NCI-H524 (cell line): ENCODE data around the gene ANKRD40.
"Not testable (repeated sequence)": the region's sequence is repeated elsewhere in the genome, so short reads cannot be mapped to it uniquely, and the experiment has no call there.

Experiments
- DNase-seq, 2 experiments: peaks; one replicate each; lab custom pipeline; 2025; lab: John Stamatoyannopoulos, UW

The ANKRD40 gene, protein sequence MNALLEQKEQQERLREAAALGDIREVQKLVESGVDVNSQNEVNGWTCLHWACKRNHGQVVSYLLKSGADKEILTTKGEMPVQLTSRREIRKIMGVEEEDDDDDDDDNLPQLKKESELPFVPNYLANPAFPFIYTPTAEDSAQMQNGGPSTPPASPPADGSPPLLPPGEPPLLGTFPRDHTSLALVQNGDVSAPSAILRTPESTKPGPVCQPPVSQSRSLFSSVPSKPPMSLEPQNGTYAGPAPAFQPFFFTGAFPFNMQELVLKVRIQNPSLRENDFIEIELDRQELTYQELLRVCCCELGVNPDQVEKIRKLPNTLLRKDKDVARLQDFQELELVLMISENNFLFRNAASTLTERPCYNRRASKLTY

DNA sequence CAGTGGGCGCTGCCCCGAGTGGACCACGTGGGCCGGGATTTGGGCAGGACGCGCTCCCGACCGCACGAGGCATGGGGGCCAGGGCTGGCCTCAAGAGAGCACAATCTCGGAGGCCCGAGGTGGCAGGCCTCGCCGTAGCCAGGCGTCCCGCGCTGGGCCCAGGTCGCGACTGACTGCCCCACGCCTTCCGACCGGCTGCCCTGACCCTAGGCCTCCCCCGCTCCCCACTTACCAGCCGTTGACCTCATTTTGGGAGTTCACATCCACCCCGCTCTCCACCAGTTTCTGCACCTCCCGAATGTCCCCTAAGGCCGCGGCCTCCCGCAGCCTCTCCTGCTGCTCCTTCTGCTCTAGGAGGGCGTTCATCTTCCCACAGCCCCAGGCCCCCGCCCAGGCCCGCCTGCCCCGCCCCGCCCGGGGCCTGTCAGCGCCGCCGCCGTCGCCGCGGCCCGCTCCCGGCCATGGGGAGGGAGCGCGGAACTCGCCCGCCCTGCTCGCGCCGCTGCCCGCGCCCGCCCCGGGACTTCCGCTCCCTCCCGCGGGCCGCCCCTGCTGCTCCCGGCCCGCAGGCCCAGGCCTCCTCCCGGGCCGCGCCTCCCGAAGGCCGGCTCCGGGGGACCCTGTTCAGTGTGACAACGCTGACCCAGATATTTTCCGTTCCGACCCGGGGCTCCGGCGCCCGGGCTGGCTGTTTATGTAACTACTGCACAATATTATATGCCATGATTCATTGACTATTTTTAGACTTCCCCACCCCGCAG is at the start of gene ANKRD40:
ANKRD40 (minus strand) TSS at position 626 of the 761 bp plus-strand sequence; CDS start at position 366, 260 bp downstream.
- DNase-seq = peak; percentile 84 to 93

DNA sequence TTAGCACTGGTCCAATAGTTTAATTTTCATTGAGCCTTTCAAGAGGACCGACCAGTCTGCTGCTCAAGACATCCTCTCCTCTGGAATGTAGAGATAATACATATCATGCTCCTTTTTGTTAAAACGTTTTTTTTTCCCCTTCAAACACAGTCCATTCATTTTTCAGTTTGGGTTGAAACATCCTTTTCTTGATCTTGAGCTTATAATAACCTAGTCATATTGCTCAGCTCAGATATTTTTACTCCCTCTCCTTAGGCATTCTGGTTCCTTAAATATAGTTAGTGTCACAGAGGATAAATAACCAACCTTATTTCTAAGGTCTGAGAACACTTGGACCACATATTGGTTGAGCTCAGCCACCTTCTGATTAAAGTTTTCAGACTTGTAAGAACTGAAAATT is 46.8 kb upstream of the ANKRD40 start:
- no peak for DNase-seq

DNA sequence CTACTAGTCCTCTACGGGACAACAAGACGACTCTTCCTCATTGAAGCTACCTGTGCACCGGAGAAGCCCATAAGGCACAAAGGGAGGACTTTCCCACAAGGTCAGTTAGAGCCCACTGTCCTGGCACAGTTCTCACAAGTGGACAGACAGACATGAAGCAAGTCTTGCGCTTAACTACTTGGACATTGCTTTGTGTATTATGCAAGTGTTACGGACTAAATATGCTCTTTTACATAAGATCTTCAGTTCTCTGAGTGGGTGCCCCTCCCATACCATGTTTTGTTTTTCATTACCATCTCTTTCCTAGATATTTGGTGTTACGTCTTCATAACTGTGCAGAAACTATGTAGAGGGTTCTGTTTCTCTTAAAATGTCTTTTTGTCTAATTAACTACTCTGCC is 41.5 kb upstream of the ANKRD40 start:
- DNase-seq = no peak

DNA sequence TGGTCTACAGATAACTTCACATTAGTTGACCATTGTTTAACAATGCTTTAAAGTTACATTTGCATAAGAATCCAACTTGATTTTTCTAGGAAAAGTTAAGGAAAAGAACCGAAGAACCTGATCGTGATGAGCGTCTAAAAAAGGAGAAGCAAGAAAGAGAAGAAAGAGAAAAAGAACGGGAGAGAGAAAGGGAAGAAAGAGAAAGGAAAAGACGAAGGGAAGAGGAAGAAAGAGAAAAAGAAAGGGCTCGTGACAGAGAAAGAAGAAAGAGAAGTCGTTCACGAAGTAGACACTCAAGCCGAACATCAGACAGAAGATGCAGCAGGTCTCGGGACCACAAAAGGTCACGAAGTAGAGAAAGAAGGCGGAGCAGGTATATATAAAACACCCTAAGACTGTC is 37.9 kb upstream of the ANKRD40 start:
- no peak for DNase-seq

DNA sequence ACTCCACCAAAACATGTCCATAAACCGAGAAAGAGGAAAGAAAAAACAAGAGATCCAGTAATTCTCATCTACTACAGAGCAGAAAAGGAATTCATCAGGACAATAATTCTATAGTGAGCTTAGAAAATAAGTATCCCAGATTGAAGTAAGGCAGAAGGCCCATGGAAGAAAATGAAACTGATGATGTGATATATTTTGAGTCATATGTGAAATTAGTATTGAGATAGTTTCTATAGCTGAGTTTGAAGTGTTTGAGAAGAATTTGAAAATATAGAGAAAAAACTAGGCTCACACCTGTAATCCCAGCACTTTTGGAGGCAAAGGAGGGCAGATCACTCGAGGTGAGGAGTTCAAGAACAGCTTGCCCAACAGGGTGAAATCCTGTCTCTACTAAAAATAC is 31.4 kb upstream of the ANKRD40 start:
- no peak for DNase-seq

DNA sequence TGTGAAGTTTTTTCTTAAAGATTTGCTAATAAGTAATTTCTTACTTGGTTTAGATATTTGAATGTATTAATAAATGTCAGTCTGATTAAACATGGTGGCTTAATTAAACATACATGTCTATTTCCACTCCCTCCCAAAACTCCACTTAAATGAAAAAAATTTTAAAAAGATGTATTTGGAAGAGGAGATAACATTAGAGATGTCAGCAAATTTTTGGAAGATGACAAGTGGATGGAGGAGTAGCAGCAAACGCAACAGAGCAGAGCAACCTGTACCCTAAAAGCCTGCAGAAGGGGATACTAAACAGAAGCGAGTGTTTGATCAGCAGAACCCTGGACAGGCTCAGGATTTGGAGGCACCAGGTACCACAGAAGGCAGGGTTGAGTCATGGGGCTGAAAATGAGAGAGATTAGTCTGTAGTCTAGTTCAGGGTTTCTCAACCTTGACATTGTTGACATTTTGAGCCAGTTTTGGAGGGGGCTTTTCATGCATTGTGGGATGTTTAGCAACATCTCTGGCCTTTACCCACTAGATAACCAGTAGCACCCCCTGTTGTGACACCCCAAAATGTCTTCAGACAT is 29.5 kb upstream of the ANKRD40 start:
- no peak for DNase-seq

DNA sequence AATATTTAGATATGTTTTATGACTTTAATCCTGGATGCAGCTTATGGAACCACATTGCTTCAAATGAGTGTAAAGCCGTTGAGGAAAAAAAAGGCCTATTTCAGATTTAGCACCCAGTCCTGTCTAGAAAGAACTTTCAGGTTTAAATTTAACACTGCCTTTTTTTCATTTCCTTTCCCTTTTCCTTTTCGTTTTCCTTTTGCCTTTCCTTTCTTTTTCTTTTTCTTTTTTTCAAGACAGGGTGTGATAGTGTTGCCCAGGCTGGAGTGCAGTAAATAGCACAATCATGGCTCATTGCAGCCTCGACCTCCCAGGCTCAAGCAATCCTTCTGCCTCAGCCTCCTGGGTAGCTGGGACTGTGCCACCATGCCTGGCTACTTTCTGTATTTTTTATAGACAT is 27.6 kb upstream of the ANKRD40 start:
- no peak for DNase-seq

DNA sequence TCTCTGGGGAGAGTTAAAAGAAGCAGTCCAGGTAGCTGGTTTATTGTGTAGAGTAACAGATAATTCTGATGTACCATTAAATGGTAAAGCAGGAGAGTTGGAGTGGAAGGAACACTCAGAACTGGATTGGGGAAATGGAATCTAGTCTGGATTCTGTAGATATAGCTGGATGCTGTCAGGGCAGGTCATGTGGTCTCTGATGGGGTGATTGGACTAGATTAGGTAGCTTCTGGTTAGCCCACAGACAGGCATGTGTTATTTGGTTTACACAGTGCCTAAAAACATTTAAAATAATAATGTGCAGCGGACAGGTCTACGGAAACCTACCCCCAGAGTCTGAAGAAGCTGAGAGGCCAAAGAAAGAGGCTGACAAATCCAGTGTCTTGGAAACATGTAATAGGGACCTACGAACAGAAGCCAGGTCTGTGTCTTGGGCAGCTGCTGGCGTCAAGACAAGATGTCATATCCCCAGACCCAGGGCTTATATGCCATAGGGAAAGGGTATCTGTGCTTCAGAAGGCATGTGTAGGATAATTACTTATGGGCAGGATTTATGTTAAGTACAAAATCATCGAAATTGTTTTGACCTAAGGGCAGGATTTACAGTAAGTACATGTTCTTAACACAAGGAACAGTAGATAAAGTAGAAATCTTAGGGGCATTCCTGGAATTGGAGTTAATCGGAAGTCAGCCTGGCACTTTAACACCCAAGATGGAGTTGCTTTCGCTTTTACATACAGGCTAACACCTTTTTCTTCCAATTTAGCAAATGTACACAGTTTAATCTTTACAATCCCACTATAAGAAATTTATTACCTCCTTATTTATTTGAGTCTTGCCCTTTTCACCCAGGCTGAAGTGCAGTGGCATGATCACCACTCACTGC is 24.1 kb upstream of the ANKRD40 start:
- DNase-seq = peak in 1 of 2 experiments; percentile 25

DNA sequence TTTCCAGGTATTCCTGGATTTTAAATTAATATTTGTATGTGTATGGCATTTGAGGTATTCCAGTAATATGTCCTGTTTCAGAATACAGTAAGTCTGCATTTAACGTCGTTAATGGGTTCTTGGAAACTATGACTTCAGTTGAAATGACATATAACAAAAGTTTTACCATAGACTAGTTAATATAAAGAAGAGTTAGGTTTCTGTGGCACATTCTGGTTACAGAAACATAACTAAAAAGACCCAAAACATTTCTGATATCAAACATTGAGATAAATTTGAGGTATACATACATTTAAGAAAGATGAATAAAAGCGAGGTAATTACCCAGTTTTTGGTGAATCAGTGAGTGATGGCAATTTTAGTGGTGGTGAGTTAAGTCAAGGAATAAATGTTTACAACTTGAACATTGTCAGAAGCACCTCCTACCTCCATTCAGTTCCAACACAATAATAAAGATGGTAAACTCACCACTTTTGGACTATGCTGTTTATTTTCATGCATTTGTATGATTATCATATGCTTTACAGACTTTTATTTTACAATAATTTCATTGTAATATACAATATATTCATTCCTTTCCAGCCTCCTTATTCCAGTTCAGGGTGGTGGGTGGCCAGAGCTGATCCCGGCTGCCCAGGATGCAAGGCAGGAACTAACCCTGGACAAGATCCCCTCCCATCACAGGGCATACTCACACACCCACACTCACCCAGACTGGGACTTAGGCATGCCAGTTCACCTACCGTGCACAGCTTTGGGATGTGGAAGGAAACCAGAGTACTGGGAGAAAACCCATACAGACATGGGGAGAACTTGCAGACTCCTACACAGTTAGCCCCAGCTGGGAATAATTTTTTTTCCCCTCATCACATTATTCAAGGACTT is 21.4 kb upstream of the ANKRD40 start:
- DNase-seq = no peak

DNA sequence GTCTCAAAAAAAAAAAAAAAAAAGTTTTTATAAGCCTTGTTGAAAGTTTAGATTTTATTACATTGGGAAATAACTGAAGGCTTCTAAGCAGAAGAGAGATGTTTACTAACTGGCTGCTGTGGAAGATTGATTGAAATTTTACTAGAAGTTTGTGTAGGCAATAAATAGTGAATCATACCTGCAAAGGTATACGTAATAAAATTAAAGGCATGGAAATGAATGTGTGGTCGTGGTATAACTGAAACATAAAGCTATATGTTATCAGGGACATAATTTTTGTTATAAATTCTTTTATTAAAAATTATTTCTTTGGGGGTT is 20.4 kb upstream of the ANKRD40 start:
- no peak for DNase-seq

DNA sequence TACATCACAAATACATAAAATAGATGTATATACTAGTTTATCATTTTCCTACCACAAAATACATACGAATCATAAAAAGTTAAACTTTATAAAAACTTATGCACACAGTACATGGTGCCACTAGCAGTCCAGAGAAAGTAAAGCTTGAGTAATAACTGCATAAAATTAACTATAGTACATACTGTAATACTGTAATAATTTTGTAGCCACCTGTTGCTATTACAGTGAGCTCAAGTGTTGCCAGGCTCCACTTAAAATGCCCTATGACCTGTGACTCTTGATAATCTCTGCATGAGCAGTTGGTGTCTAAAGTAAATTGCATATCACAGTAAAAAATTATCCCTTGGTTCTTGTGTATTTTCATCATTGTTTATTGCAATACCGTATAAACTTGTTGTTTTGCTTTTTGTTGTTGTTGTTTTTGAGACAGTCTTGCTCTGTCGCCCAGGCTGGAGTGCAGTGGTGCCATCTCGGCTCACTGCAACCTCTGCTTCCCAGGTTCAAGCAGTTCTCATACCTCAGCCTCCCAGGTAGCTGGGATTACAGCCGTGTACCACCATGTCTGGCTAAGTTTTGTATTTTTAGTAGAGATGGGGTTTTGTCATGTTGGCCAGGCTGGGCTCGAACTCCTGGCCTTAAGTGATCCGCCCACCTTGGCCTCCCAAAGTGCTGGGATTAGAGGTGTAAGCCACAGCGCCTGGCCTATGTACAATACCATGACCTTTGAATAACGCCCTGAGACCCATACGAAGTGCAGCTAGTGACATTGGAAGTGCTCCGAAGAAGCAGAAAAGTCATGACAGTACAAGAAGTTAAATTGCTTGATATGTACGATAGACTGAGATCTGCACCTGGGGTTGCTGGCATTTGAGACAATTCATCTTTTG is 18.3 kb upstream of the ANKRD40 start:
- DNase-seq = no peak

DNA sequence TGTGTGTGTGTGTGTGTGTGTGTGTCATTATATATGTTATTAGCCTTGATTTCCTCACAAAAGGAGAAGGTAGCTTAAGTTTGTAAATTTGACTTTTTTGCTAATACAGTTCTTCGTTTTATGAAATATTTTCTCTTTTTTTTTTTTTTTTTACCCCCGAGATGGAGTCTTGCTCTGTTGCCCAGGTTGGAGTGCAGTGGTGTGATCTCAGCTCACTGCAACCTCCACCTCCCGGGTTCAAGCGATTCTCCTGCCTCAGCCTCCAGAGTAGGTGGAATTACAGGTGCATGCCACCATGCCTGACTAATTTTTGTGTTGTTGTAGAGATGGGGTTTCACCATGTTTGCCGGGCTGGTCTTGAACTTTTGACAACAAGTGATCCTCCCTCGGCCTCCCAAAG is 16.9 kb upstream of the ANKRD40 start:
- not testable (repeated sequence) for DNase-seq

DNA sequence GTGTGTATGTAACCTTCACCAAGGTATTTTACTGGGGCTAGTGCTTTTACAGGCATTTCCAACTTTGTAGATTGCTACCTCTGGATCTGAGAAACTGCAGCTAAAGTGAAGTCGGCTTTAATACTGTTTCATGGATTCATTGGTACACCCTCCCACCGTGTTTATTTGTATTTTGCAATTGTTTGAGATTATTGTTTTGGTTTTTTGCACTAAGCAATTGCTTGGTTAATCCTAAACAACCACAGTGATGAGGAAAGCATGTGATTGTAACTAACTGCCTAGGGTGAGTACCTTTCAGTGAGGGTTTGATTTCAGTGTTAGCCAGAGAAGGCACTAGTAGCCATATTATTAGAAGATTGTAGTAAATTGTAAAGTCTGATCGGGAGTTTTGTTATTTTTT is 15.0 kb upstream of the ANKRD40 start:
- no peak for DNase-seq

DNA sequence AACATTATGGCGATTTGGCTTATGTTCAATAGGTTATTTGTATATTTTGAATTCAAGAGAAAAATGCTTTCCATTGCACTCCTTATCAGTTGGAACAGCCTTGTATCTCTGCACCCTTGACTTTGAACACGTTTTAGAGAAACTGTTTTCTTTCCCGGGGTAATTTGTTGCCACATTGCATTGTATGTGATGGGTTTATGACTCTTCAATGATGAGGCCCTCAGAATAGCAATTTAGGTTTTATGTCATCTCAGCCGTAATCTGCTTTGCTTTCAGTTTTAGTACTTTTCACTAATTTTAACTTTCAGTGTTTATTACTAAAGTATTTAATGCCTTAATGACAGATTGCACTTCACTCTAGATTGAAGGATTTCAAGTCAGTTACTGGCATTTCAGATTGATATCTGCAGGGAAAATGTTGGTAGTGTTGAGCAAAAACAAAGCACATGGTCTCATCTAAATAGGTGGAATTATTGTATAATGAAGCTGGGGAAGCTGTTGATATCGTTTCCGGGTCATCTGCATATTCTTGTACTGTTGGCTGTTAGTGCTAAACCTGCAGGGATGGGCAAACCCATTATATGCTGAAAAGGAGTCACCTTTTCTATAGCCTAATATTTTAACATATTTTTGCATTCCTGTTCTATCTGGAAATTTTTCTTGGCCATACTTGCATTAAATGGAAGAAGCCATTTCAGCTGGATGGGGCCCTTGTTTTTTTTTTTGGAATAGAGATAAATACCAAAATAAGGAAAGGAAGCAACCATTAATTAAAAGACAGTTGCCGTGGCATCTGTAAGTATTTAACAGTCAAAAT is 13.7 kb upstream of the ANKRD40 start:
- peak in 1 of 2 experiments; percentile 21 for DNase-seq

DNA sequence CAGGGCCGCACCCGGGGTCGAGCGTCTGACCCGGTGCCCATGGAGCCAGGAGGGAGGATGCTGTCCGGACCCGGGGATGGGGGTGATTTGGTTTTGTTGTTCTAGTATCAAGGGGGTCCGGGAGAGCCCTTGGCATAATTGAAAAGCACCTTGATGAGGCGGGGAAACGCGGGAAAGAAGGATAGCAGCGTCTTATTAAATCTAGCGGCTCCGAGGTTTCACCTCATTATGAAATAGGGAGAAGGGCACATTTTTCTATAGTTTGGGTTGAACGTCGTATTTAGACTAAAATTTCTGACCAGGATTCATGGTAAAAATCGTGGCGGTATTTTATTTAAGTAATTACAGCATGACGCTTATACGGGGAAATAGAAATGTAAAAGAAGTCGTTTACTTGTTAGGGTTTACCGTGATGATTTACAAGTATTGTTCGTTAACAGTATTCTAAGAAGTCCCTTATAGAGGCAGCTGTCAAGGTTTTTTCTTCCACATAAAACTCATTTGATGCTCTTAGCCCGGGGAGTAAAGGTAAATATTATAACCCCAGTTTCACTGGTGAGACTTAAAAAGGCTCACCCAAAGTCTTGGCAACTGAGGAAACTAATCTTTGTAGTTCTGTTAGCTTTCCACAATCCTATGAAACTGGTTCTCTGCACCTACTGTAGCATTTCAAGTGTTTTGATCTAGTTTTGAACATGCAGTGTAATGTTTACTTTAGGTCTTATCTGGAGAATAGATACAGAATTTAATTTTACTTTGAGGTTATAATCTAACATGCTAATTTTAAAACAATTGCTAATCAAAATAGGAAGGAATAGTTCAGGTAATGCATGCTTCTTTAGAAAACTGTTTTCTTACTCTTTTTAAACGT is 12.4 kb upstream of the ANKRD40 start:
- DNase-seq = peak in 1 of 2 experiments; percentile 69

DNA sequence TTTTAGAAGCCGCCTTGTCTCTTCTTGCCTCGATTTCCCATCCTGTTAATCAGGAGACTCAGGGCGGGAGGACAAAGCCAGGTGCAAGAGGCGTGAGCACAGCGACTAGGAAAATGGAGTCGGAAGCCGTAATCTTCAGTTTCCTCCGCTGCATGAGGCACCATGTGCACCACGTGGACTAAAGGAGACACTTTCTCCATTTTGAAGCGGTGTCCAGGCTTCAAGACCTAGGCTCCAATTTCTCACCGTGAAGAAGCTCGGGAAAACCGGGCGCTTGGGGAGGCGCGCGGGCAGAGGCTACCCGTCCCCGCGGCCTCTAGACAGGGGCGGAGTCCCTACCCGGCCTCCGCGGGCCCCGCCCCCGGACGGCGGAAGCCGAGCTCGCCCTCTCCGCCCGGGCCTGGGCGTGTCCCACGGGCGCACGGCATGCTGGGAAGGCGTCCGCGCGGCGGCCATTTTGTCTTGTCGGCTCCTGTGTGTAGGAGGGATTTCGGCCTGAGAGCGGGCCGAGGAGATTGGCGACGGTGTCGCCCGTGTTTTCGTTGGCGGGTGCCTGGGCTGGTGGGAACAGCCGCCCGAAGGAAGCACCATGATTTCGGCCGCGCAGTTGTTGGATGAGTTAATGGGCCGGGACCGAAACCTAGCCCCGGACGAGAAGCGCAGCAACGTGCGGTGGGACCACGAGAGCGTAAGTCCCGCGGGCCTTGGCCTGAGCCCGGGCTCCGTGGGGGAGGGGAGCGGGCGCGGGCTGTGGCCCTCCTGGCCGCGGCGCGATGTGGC is 11.6 kb upstream of the ANKRD40 start, which contains the start of gene LUC7L3:
LUC7L3 (plus strand) TSS at position 460 of the 780 bp plus-strand sequence; CDS start at position 590, 130 bp downstream.
- DNase-seq = peak; percentile 92 to 95

DNA sequence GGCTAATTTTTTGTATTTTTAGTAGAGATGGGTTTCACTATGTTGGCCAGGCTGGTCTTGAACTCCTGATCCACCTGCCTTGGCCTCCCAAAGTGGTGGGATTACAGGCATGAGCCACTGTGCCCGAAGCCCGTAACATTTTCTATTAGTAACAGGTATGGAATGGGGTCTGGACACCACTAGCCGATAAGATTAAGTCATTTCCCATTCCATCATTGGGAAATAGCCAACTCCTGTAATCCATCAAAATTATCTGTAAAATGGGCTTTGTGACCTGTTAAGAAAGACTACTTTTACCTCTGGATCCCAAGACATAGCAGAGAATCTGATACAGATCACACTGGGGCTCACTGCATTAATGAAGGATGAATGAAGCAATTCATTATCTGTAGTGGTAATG is 7.8 kb upstream of the ANKRD40 start:
- DNase-seq = no peak
